ENCODE measurements around the gene PLCD1.
"Not testable (repeated sequence)": the region's sequence is repeated elsewhere in the genome, so short reads cannot be mapped to it uniquely, and the experiment has no call there.

Gene PLCD1

GRCh38 chr3:38029400-38030125 lies at the start of gene PLCD1:
Gene PLCD1 (minus strand): TSS chr3:38029642. CDS start chr3:38029539, 103 bp downstream.
- H3K4me3 ChIP-seq (ENCODE audit: low read length): peak within 1 kb of the TSS; percentile 54
- TF ChIP-seq CTCF (IDR thresholded peaks at IDR 0.05; ENCODE audit: insufficient read depth, low read depth, low read length, missing control alignments): no peak
- peak; percentile 57 for DNase-seq (ENCODE audit: low read depth)

- not testable (repeated sequence) for DNase-seq (ENCODE audit: low read depth); H3K4me3 ChIP-seq (ENCODE audit: low read length)
Observed at GRCh38 chr3:38077073-38077472, 47.6 kb upstream of the PLCD1 start.

- no peak for DNase-seq (ENCODE audit: low read depth)
- H3K4me3 ChIP-seq (ENCODE audit: low read length): no peak overlapping the region
- TF ChIP-seq CTCF (IDR thresholded peaks at IDR 0.05; ENCODE audit: insufficient read depth, low read depth, low read length, missing control alignments): no peak
Observed at GRCh38 chr3:38070013-38070412, 40.6 kb upstream of the PLCD1 start.

- DNase-seq (ENCODE audit: low read depth): peak; percentile 54
- TF ChIP-seq CTCF (IDR thresholded peaks at IDR 0.05; ENCODE audit: insufficient read depth, low read depth, low read length, missing control alignments): no peak
- H3K4me3 ChIP-seq (ENCODE audit: low read length): no peak overlapping the region
Observed at GRCh38 chr3:38067508-38068233, 38.2 kb upstream of the PLCD1 start.

GRCh38 chr3:38064453-38064852 lies 35.0 kb upstream of the PLCD1 start:
- H3K4me3 ChIP-seq (ENCODE audit: low read length); DNase-seq (ENCODE audit: low read depth): not testable (repeated sequence)

- no peak for TF ChIP-seq CTCF (IDR thresholded peaks at IDR 0.05; ENCODE audit: insufficient read depth, low read depth, low read length, missing control alignments)
- no peak for DNase-seq (ENCODE audit: low read depth)
- H3K4me3 ChIP-seq (ENCODE audit: low read length): no peak overlapping the region
Observed at GRCh38 chr3:38062809-38063208, 33.4 kb upstream of the PLCD1 start.

- no peak overlapping the region for H3K4me3 ChIP-seq (ENCODE audit: low read length)
- no peak for DNase-seq (ENCODE audit: low read depth)
- no peak for TF ChIP-seq CTCF (IDR thresholded peaks at IDR 0.05; ENCODE audit: insufficient read depth, low read depth, low read length, missing control alignments)
Observed at GRCh38 chr3:38059591-38059990, 30.1 kb upstream of the PLCD1 start.

GRCh38 chr3:38059148-38059547 lies 29.7 kb upstream of the PLCD1 start:
- TF ChIP-seq CTCF (IDR thresholded peaks at IDR 0.05; ENCODE audit: insufficient read depth, low read depth, low read length, missing control alignments): no peak
- no peak overlapping the region for H3K4me3 ChIP-seq (ENCODE audit: low read length)
- no peak for DNase-seq (ENCODE audit: low read depth)

Measured in epithelial cell of esophagus (primary cell).